Progenitor cell of endocrine pancreas (in vitro differentiated cells): Measurements from ENCODE around the gene RNF183. TPM values are rescaled to one million over a fixed set of nuclear protein-coding genes. Genes with fewer than 3 reads are reported as not detected.
"Not testable (repeated sequence)": the region's sequence is repeated elsewhere in the genome, so short reads cannot be mapped to it uniquely, and the experiment has no call there.

ENCODE experiments used
- DNase-seq: peaks from one replicate; pipeline ENCODE4 v3.0.0; 2021; ENCODE audit warnings: low spot score; ENCODE audit not compliant: unreplicated experiment
- H3K27ac Mint-ChIP-seq: 2 replicates; pipeline ENCODE4 v1.8.0; 2021; ENCODE audit warnings: mild to moderate bottlenecking, moderate library complexity, mixed read lengths
- H3K27me3 Mint-ChIP-seq: 2 replicates; pipeline ENCODE4 v1.8.0; 2021; ENCODE audit warnings: mixed read lengths
- H3K36me3 Mint-ChIP-seq: 2 replicates; pipeline ENCODE4 v1.8.0; 2022; ENCODE audit warnings: mixed read lengths; ENCODE audit not compliant: insufficient read depth
- H3K4me1 Mint-ChIP-seq: 2 replicates; pipeline ENCODE4 v1.8.0; 2021; ENCODE audit warnings: low read depth, mixed read lengths
- H3K4me3 Mint-ChIP-seq: 2 replicates; pipeline ENCODE4 v1.8.0; 2021; ENCODE audit warnings: low read depth, mild to moderate bottlenecking, moderate library complexity, mixed read lengths
- H3K9me3 Mint-ChIP-seq: 2 replicates; pipeline ENCODE4 v1.8.0; 2021; ENCODE audit warnings: low read depth, mixed read lengths
- total RNA-seq: library from RNA; stranded (reverse); gene quantifications from 2 replicates; pipeline ENCODE4 v1.2.1, GENCODE V29; 2021
- TF ChIP-seq, protein P1 (sequence below): fragments of 200-600 bp; sonication (generic); IDR thresholded peaks from one replicate; pipeline ENCODE4 v1.5.0; 2021; ENCODE audit warnings: antibody characterized with exemption, mild to moderate bottlenecking; ENCODE audit not compliant: unreplicated experiment

The RNF183 gene
- total RNA-seq, 1 donor from 2014 or later = 0.26 TPM

DNA sequence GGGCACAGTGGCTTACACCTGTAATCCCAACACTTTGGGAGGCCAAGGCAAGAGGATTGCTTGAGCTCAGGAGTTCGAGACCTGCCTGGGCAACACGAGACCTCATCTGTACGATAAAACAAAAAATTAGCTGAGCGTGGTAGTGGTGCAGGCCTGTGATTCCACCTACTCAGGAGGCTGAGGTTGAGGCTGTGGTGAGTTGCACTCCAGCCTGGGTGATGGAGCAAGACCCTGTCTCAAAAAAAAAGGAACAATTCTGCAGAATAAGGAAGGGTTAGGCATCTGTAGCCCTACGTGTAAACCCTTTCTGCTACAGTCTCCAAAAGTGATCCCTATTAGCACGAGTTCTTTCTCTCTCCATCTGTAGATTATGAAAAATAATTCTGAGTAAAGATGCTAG, 47.7 kb downstream of the RNF183 start:
- Mint-ChIP-seq H3K27ac (no peak overlapping the region), H3K27me3 (no peaks in the 10 kb centered on the region), H3K4me1 (peaks cover 15% of the 10 kb centered on the region), H3K4me3 (no peak overlapping the region), H3K36me3 (peaks cover 21% of the 10 kb centered on the region), H3K9me3 (peaks cover 2% of the 10 kb centered on the region)
- no peak for DNase-seq
- TF ChIP-seq, protein P1, sequence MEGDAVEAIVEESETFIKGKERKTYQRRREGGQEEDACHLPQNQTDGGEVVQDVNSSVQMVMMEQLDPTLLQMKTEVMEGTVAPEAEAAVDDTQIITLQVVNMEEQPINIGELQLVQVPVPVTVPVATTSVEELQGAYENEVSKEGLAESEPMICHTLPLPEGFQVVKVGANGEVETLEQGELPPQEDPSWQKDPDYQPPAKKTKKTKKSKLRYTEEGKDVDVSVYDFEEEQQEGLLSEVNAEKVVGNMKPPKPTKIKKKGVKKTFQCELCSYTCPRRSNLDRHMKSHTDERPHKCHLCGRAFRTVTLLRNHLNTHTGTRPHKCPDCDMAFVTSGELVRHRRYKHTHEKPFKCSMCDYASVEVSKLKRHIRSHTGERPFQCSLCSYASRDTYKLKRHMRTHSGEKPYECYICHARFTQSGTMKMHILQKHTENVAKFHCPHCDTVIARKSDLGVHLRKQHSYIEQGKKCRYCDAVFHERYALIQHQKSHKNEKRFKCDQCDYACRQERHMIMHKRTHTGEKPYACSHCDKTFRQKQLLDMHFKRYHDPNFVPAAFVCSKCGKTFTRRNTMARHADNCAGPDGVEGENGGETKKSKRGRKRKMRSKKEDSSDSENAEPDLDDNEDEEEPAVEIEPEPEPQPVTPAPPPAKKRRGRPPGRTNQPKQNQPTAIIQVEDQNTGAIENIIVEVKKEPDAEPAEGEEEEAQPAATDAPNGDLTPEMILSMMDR = no peak

DNA sequence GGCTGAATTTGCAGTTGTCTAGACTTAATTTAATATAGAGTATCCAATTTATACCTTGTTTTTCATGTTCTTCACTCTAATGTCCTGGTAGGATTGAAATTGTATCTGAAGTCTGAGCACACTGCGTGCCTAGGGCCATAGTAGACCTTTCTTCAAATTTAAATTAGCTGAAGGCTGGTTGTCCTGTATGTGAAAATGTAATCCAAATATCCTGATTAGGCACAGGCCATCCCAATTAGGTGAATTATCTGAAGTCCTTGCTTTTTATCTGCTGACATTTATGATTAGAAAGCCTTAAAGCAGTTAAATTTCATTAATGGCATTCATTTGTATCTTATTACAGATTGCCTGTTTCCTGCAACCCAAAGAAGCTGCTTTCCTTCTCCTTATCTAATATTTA, 48.2 kb downstream of the RNF183 start:
- no peaks in the 10 kb centered on the region for H3K27me3 Mint-ChIP-seq
- peaks cover 2% of the 10 kb centered on the region for H3K9me3 Mint-ChIP-seq
- H3K36me3 Mint-ChIP-seq = peaks cover 17% of the 10 kb centered on the region
- H3K4me3 Mint-ChIP-seq = no peak overlapping the region
- peaks cover 15% of the 10 kb centered on the region for H3K4me1 Mint-ChIP-seq
- no peak overlapping the region for H3K27ac Mint-ChIP-seq
- DNase-seq = no peak
- TF ChIP-seq, protein P1 = no peak

DNA sequence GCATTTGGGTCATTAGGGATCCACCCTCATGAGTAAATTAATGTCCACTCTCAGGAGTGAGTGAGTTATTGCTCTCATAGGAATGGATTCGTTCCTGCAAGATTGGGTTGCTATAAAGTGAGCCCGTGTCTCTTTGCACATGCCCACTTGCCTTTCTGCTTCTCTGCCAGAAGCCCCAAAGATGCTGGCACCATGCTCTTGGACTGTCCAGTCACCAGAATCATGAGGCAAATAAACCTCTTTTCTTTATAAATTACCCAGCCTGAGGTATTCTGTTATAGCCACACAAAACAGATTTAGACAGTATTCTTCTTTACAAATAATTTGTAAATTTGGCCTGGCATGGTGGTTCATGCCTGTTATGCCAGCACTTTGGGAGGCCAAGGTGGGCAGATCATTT, 52.4 kb downstream of the RNF183 start:
- Mint-ChIP-seq H3K27ac (no peak overlapping the region), H3K36me3 (peaks cover 9% of the 10 kb centered on the region), H3K4me1 (no peaks in the 10 kb centered on the region), H3K27me3 (no peaks in the 10 kb centered on the region), H3K4me3 (no peak overlapping the region), H3K9me3 (peaks cover 2% of the 10 kb centered on the region)
- DNase-seq = no peak
- TF ChIP-seq, protein P1 = no peak

DNA sequence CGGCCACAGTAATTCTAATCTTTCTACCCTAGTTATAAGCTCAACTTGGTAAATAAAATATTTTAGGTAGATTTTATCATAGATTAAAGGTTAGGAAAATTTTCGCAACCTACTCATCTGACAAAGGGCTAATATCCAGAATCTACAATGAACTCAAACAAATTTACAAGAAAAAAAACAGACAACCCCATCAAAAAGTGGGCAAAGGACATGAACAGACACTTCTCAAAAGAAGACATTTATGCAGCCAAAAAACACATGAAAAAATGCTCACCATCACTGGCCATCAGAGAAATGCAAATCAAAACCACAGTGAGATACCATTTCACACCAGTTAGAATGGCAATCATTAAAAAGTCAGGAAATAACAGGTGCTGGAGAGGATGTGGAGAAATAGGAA, 53.5 kb downstream of the RNF183 start:
- not testable (repeated sequence) for H3K27ac Mint-ChIP-seq, DNase-seq, H3K36me3 Mint-ChIP-seq, H3K9me3 Mint-ChIP-seq, H3K4me3 Mint-ChIP-seq, H3K27me3 Mint-ChIP-seq, H3K4me1 Mint-ChIP-seq

DNA sequence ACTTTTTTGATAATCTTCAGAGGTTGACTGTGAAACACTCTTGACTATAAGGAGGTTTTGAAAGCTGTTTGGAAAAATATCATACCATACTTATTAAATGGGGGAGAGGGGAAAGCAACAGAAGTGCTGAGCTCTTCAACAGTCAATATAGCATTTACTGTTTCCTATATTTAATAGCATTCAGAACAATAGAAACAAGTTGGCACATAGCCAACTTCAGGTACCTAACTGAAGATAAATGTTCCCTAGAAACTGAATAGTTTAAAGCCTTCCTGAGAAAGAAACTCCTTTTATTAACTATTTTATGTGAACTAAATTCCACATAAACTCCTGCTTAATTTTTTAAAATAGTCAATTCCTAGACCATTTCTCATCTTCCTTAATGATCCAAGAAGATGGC, 55.5 kb downstream of the RNF183 start:
- TF ChIP-seq, protein P1 = no peak
- Mint-ChIP-seq H3K9me3 (peaks cover 2% of the 10 kb centered on the region), H3K27me3 (no peaks in the 10 kb centered on the region), H3K36me3 (peaks cover 9% of the 10 kb centered on the region), H3K4me1 (no peaks in the 10 kb centered on the region), H3K4me3 (no peak overlapping the region), H3K27ac (no peak overlapping the region)
- no peak for DNase-seq

Other genes starting within 250 kb of the RNF183 start
- gene ZFP37, start 246.7 kb downstream of the RNF183 start, total RNA-seq = 7.9 and 8.7 TPM in 2 replicates
- gene SLC31A2, start 152.4 kb downstream of the RNF183 start, total RNA-seq = 3.0 and 3.3 TPM in 2 replicates
- gene FKBP15, start 82.1 kb downstream of the RNF183 start, total RNA-seq = 26.9 and 29.3 TPM in 2 replicates
- 28.2 and 28.5 TPM in 2 replicates for gene SLC31A1, start 81.8 kb downstream of the RNF183 start, total RNA-seq
- gene CDC26, start 27.8 kb downstream of the RNF183 start, total RNA-seq = 33.0 and 36.6 TPM in 2 replicates
- 33.6 and 35.1 TPM in 2 replicates for gene PRPF4, start 27.7 kb downstream of the RNF183 start, total RNA-seq
- gene WDR31, start 36.9 kb upstream of the RNF183 start, total RNA-seq = 5.1 and 5.7 TPM in 2 replicates
- gene BSPRY, start 46.2 kb upstream of the RNF183 start, total RNA-seq = 18.8 and 19.7 TPM in 2 replicates
- 77.4 and 83.9 TPM in 2 replicates for gene HDHD3, start 73.6 kb upstream of the RNF183 start, total RNA-seq
- 59.3 and 64.3 TPM in 2 replicates for gene ALAD, start 97.9 kb upstream of the RNF183 start, total RNA-seq
- 36.6 and 40.5 TPM in 2 replicates for gene POLE3, start 107.3 kb upstream of the RNF183 start, total RNA-seq
- gene C9orf43, start 107.4 kb upstream of the RNF183 start, total RNA-seq = 0.51 and 1.6 TPM in 2 replicates
- gene RGS3, start 160.4 kb upstream of the RNF183 start, total RNA-seq = 39.3 and 44.2 TPM in 2 replicates